GM20431 (cell line): Measurements from ENCODE around the gene LDOC1.
"Not testable (repeated sequence)": the region's sequence is repeated elsewhere in the genome, so short reads cannot be mapped to it uniquely, and the experiment has no call there.

Source experiments
- in situ Hi-C: fragments of 300-500 bp; cut with MseI, MboI; formaldehyde crosslinking; loops from one replicate; pipeline ENCODE4 v1.15.0; 2020; ENCODE audit warnings: low sequenced_read_pairs; ENCODE audit not compliant: unreplicated experiment

LDOC1 gene

DNA sequence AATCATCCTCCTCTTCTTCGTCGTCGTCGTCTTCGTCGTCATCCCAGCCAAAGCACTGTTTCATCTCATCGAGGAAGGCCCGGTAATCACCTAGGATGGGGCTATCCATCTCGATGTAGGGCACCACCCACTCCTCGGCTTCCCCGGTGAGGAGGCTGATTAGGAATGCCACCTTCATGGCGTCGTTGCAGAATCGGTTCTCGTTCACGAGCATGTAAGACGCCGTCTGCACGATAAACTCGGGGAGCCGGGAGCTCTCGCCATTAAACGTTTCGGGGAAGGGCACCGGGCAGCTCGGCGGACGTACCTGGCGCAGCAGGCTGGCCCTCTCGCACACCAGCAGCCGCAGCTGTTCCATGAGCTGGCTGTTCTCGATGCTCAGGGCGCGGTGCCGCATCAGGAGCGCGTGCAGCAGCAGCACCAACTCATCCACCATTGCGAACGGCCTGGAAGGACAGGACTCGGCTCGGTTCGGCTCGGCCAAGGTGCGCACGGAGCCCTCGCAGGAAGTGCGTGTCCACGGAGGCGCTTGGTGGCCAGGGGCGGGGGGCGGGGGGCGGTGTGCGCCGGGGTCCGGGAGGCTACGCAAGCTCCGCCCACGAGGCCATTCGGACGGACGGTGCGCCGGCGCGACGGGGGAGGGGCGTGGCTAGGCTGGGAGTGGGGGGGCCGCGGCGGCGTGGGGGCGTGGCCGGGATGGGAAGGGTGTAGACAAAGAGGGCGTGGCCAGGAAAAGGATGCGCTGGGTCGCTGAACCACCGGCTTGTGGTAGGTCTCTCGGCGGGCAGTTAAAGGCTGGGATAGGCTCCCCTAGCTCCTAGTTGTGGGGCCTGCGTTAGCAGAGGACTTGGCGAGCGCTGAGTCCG is at the start of gene LDOC1:
TSS of gene LDOC1 (minus strand) at position 544 of the 866 bp plus-strand sequence. CDS start at position 436, 108 bp downstream.
- in situ Hi-C loops = no loop called here

DNA sequence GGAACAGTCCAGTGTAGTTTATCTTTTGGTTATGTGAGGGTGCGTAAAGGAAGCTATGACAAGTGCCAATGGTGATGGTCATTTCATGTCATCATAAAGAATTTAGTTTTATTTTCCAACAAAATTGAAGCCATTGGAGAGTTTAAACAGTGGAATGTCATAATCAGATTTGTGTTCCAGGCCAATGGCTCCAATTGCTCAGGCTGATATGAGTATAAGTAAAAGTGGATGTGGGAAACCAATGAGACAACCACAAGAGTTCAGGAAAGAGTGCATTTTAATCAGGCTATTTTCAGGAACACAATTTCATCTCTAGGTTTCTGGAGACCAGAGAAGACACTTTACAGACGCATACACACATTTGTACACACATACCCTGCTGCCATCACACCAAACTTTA is 44.7 kb upstream of the LDOC1 start:
- in situ Hi-C loops = no loop called here

DNA sequence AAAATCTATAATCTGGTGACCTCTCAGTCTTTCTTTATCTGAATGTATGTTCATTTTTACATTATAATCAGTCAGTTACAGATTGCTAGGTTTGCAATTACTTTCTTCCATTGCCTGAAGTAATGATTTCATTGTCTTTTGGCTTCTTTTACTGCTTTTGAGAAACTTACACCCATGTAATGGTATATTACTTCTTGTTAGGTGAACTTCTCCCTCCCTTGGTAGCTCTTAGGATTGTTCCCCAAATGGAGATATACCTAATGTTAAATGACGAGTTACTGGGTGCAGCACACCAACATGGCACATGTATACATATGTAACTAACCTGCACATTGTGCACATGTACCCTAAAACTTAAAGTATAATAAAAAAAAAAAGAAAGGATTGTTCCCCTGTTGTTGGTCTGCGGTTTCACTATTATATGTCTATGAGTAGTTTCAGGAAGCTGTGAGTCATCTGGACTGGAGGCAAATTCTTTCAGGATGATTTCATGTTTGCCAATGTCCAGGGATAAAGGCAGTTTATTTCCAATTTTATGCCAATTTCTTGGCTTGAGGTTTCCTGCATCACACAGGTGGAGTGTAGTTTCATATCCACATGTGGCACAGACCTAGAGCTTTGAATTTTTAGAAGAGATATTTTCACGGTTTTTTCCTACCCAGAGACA is 43.5 kb upstream of the LDOC1 start:
- in situ Hi-C loops = no loop called here

DNA sequence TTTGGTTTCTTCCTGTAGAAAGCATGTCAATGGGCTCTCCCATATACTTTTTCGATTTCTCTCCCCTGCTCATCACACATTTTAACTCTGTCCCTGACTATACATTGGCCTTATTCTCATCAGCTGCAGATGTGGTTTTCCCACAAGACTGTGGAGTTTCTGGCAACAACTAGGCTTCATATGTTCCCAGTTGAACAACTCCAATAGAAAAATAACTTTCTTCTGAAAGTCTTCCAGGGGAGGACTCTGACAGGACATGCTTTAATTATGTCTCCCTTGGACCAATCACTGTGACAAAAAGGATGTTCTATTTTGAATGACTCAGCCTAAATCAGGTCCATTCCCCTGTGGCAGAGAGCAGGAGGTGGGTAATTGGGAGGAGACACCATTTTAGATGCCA is 37.3 kb upstream of the LDOC1 start:
- in situ Hi-C loops = no loop called here

DNA sequence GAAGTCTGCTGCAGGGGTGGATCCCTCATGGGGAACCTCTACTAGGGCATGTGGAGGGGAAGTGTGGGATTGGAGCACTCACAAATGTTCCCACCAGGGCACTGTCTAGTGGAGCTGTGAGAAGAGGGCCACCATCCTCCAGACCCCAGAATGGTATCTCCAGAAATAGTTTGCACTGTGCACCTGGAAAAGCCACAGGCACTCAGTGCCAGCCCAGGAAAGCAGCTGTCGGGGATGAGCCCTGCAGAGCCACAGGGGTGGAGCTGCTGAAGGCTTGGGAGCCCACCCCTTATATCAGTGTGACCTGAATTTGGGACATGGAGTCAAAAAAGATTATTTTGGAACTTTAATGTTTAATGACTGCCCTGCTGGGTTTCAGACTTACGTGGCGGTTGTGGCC is 25.0 kb upstream of the LDOC1 start:
- in situ Hi-C loops = no loop called here

DNA sequence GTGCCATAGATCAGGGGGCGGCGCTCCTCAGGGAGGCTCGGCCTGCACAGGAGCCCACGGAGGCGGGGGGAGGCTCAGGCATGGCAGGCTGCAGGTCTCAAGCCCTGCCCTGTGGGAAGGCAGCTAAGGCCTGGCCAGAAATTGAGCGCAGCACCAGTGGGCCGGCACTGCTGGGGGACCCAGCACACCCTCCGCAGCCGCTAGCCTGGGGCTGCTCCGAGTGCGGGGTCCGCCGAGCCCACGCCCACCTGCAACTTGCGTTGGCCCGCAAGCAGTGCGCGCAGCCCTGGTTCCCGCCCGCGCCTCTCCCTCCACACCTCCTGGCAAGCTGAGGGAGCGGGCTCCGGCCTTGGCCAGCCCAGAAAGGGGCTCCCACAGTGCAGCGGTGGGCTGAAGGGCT is 11.6 kb upstream of the LDOC1 start:
- in situ Hi-C loops = not testable (repeated sequence)

DNA sequence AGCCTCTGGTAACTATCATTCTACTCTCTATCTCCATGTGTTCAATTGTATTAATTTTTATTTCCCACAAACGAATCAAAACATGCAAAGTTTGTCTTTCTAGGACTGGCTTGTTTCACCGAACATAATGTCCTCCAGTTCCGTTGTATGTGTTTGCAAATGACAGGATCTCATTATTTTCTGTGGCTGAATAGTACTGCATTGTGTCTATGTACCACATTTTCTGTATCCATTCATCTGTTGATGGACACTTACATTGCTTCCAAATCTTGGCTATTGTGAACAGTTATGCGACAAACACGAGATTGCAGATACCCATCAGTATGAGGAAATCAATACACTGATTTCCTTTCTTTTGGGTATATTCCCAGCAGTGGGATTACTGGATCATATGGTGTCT is 8.4 kb upstream of the LDOC1 start:
- in situ Hi-C loops = no loop called here

DNA sequence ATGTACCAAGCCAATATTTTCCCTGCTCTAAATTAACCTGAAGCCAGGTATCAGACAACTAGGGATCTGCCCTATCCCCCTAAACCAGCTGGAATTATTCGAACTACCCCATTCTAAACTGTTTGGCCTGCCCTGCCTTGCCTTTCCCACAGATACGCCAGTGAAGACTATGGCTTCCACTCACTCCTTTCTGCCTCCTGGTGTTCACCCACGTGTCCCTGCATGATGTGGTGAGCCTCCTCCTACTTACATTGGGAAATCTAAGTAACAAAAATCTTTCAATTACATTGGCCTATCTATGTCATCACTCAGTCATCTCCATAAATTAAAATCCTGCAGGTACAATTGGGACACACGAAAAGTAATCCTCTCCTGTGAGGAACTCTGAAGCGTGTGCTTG is 6.1 kb upstream of the LDOC1 start:
- in situ Hi-C loops = no loop called here

DNA sequence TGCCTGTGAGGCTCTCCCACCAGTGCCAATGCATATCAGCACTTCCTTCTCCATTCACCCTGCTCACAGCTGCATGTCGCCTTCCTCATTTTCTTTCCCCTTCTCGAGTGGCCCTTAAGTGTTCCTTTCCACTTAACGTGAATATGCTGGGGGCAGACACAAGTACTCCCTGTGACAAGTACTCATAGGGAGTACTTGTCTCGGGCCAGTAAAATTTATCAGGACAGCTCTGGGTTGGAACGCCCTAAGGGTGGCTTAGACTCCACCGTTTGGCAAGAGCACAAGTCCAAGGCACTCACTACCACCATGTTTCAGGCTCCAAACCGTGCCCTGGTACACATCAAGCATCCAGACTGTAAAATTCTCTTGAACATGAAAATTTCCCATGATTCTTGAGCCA is 3.9 kb upstream of the LDOC1 start:
- in situ Hi-C loops = no loop called here

DNA sequence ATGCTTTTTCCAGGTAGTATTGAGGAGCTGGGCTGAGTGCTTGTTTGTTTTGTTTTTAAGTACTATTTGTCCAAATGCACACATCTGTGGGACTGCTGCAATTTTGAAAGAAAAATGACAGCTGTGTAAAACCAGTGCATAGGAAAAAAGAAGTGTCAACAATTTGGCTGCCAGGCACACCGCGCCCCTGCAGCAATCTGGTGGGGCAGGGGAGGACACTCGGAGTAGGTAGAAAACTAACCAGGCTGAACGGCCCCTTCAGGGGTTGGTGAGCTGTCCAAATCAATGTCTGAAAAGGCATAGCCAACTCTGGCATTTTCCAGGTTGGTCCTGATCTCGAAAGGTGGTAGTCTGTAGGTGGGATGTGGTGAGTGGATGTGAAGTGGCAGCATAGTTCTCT is 1.1 kb downstream of the LDOC1 start:
- in situ Hi-C loops = no loop called here

DNA sequence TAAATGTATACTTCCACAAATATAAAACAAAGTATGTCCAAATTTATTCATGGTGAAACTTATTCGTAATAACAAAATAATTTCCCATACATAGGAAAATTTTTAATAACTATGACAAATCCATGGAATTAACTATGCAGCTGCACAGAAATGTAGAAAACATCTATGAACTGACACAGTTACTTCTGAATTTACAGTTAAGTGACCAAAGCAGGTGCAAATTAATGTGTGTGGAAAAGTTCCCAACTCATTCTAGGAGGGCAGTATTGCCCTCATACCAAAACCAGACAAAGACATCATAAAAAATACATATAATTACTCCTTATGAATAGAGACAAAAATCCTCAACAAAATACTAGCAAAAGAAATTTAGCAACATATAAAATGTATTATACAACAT is 12.5 kb downstream of the LDOC1 start:
- in situ Hi-C loops = no loop called here

DNA sequence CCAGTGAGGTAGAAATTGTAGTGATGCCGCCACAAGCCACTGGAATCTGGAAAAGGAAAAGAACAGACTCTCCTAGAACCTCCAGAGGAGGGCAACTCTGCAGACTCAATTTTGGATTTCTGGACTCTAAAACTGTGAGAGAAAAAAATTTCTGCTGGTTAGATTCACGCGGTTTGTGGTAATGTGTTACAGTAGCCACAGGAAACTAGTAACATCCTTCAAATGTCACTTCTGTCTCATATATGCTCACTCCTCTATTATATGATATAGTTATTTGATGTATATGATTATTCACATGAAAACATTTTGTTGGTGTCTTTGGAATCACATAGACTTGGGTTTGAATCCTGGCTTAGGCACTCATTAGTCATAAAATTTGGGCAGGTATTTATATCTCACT is 18.8 kb downstream of the LDOC1 start:
- in situ Hi-C loops = no loop called here

DNA sequence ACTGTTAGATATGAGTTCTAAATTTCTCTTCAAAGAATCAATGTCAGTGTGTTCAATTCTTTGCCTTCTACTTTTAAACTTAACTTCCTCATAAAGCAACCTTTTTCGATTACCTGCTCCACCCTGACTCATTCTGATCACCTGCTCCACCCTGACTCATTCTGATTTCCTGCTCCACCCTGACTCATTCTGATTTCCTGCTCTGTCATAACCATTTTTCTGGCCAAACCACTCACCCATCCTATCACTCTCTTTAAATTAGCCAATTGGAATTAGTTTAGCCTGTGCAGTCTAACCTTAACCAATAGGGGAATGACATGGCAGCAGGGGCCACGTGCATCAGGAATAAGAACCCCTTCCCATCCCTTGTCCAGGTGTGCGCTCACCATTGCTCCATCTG is 21.7 kb downstream of the LDOC1 start:
- in situ Hi-C loops = not testable (repeated sequence)

DNA sequence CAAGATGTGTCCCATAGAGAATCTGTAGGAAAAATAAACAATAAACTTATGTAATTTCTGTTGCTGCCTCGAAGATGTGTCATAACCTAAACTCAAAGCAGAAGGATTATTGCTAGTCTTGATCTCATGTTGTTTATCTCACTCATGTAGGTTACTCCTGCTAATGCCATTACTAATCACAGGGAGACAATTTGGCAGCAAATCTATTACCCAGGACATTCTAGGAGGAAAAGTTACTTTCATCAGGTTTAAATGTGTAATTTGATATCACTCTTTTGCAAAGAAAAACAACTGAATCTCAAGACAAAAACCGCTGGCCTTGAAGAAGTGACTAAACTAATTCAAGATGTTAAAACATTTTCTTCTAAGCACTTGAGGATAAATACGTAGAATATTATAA is 34.0 kb downstream of the LDOC1 start:
- in situ Hi-C loops = no loop called here

DNA sequence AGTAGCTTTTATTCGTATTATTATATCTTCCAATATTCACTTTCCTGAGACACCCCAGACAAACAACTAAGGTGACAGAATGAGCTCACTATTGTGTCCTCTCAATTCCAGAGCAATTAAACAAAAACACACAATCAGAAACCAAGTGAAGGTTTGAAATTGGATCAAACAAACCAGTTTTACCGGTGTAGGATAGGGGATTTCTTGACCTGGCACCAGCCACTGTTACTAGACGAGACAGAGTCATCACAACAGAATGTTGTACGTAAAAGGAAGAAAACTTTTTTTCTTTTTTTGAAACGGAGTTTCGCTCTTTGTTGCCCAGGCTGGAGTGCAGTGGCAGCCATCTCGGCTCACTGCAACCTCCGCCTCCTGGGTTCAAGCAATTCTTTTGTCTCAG is 43.7 kb downstream of the LDOC1 start:
- in situ Hi-C loops = no loop called here

DNA sequence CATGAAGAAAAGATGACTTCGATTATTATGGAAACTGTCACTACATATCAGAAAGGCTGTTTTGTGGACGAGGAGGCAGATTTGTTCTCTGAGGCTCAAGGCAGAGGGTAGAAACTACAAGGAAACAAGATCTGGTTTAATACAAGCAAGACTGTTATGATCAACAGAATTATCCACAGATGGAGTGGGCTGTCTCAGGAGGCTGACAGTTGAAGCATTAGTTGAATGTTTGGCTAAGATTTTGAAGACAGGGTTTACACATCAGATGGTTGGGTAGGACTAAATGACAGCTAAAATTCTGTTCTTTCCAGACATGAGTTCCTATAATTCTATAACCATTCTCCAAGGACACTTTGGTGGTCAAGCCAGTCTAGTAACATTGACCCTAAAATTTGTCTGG is 49.8 kb downstream of the LDOC1 start:
- in situ Hi-C loops = no loop called here
